Stimulated activated CD8-positive, alpha-beta memory T cell treated with anti-CD3 and anti-CD28 coated beads, Interleukin-4, amount 100 ng/mL, for 1 hour (primary cell): Measurements from ENCODE around the gene ABCG8.

Experiments
- DNase-seq, 2 donors: peaks; one replicate each; pipeline ENCODE4 v3.0.0-alpha.2; 2020; ENCODE audit warnings: low read depth in 2 of 2, low spot score in 1 of 2

ABCG8 gene

GRCh38 chr2:43838560-43839267, at the start of gene ABCG8, which contains the start of gene ABCG5:
Gene ABCG8, plus strand, starts transcription at chr2:43838971. Its CDS starts 83 bp downstream, at chr2:43839054.
Gene ABCG5, minus strand, starts transcription at chr2:43838839. Its CDS starts 160 bp downstream, at chr2:43838679.
- DNase-seq: no peak

- DNase-seq: no peak
These were observed 48.6 kb upstream of the ABCG8 start for GRCh38 chr2:43790147-43790546.

GRCh38 chr2:43791035-43791765, 47.6 kb upstream of the ABCG8 start:
- DNase-seq: no peak

- no peak for DNase-seq
These were observed 46.1 kb upstream of the ABCG8 start for GRCh38 chr2:43792653-43793052.

- no peak for DNase-seq
These were observed 43.8 kb upstream of the ABCG8 start for GRCh38 chr2:43794956-43795355.

- no peak for DNase-seq
These were observed 42.6 kb upstream of the ABCG8 start for GRCh38 chr2:43796206-43796605.

- DNase-seq: no peak
These were observed 40.5 kb upstream of the ABCG8 start for GRCh38 chr2:43798300-43798699.

GRCh38 chr2:43800894-43801293, 37.9 kb upstream of the ABCG8 start:
- DNase-seq: no peak

GRCh38 chr2:43802135-43802534, 36.6 kb upstream of the ABCG8 start:
- DNase-seq: no peak

- no peak for DNase-seq
These were observed 35.7 kb upstream of the ABCG8 start for GRCh38 chr2:43803113-43803512.

- no peak for DNase-seq
These were observed 32.1 kb upstream of the ABCG8 start for GRCh38 chr2:43806719-43807031.

- DNase-seq: no peak
These were observed 28.3 kb upstream of the ABCG8 start for GRCh38 chr2:43810452-43810851.

GRCh38 chr2:43810888-43811287, 27.9 kb upstream of the ABCG8 start:
- DNase-seq: no peak

- DNase-seq: no peak
These were observed 26.8 kb upstream of the ABCG8 start for GRCh38 chr2:43812006-43812405.

GRCh38 chr2:43812947-43813346, 25.8 kb upstream of the ABCG8 start:
- no peak for DNase-seq

GRCh38 chr2:43814711-43815110, 24.1 kb upstream of the ABCG8 start:
- DNase-seq: no peak

GRCh38 chr2:43818761-43819160, 20.0 kb upstream of the ABCG8 start:
- DNase-seq: no peak

GRCh38 chr2:43819491-43820163, 19.1 kb upstream of the ABCG8 start:
- DNase-seq: no peak

- DNase-seq: no peak
These were observed 15.9 kb upstream of the ABCG8 start for GRCh38 chr2:43822839-43823238.

GRCh38 chr2:43823751-43824150, 15.0 kb upstream of the ABCG8 start:
- no peak for DNase-seq

GRCh38 chr2:43824512-43824911, 14.3 kb upstream of the ABCG8 start:
- DNase-seq: no peak

- DNase-seq: no peak
These were observed 13.7 kb upstream of the ABCG8 start for GRCh38 chr2:43824951-43825493.
